DOHH2 (cell line): Measurements from ENCODE around the gene MZB1.

ENCODE experiments used
- EZH2phosphoT487 ChIP-seq: fragments of 200-600 bp; sonication (generic); IDR thresholded peaks from 2 replicates; pipeline ENCODE4 v1.6.1; 2017; ENCODE audit warnings: borderline replicate concordance, mild to moderate bottlenecking, antibody characterized with exemption, low read length, moderate library complexity, mixed read lengths
- TF ChIP-seq, protein P1 (sequence below): fragments of 200-600 bp; sonication (generic); IDR thresholded peaks from one replicate; pipeline ENCODE4 v1.5.1; 2014; ENCODE audit warnings: antibody characterized with exemption, mild to moderate bottlenecking, low read depth, low read length; ENCODE audit not compliant: poor library complexity, severe bottlenecking

DNA sequence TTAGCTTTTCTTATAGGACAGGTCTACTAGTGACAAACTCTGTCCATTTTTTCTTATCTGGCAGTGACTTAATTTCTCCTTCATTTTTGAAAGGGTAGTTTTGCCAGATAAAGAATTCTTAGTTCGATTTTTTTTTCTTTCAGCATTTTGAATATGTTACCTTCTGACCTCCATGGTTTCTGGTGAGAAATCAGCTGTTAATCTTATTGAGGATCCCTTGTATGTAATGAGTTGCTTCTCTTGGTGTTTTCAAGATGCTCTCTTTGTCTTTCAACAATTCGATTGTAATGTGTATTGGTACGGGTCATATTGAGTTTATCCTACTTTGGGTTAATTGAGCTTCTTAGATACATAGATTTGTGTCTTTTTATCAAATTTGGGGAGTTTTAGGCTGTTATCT lies 35.5 kb downstream of the MZB1 start:
- TF ChIP-seq, protein P1, sequence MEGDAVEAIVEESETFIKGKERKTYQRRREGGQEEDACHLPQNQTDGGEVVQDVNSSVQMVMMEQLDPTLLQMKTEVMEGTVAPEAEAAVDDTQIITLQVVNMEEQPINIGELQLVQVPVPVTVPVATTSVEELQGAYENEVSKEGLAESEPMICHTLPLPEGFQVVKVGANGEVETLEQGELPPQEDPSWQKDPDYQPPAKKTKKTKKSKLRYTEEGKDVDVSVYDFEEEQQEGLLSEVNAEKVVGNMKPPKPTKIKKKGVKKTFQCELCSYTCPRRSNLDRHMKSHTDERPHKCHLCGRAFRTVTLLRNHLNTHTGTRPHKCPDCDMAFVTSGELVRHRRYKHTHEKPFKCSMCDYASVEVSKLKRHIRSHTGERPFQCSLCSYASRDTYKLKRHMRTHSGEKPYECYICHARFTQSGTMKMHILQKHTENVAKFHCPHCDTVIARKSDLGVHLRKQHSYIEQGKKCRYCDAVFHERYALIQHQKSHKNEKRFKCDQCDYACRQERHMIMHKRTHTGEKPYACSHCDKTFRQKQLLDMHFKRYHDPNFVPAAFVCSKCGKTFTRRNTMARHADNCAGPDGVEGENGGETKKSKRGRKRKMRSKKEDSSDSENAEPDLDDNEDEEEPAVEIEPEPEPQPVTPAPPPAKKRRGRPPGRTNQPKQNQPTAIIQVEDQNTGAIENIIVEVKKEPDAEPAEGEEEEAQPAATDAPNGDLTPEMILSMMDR = no peak
- TF ChIP-seq EZH2phosphoT487 = no peak
